Right ventricle myocardium superior (tissue), 1 donor: ENCODE measurements around the gene TDRKH. TPM values are rescaled to one million over a fixed set of nuclear protein-coding genes. Genes with fewer than 3 reads are reported as not detected.
"Not testable (repeated sequence)": the region's sequence is repeated elsewhere in the genome, so short reads cannot be mapped to it uniquely, and the experiment has no call there.

Source experiments
- ATAC-seq: fragments of 200-7000 bp; cut with Tn5 transposase; one replicate; pipeline ENCODE4 v1.9.1; 2020; ENCODE audit warnings: mild to moderate bottlenecking; ENCODE audit not compliant: poor library complexity
- DNase-seq: peaks from one replicate; pipeline ENCODE4 v3.0.0-alpha.2; 2020
- intact Hi-C: fragments of 100-400 bp; cut with DNase I; formaldehyde crosslinking; loops from one replicate; pipeline ENCODE4 v1.11.2; 2022
- total RNA-seq: library from RNA; stranded (reverse); fragmentation: NEBNext Ultra II Directional; extraction: Animal tissue kit (Norgen Biotek cat#: 25700); gene quantifications from one replicate; pipeline ENCODE4 v1.2.1, GENCODE V29; 2021
- donor health status: DM: no; HTN: yes; CAD: no; lungs with severe emphysema.

The TDRKH gene
- total RNA-seq, 1 donor from 2014 or later: 4.5 TPM

GRCh38 chr1:151809290-151809984 is 19.1 kb upstream of the TDRKH start:
- no peak for DNase-seq
- intact Hi-C loops: no loop called here
- ATAC-seq: peak; percentile 53

DNA sequence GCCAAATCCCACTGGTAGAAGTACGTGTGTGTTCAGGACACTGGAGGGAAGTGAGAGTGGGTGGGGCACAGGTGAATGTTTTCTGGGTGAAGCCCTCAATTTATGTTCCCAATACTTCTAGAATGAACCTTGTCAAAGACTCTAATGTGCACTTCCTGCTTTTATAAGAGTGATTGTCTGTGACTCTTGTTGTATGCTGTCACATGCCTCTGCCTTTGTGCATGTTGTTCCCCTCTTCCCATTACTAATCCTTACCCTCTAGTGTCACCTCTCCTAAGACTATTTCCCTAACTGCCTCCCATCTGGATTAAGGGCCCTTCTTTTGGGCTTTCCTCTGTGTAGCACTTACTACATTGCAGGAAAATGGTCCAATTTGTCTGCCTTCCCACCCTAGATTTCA is 17.5 kb upstream of the TDRKH start:
- intact Hi-C loops: no loop called here
- DNase-seq (no peak), ATAC-seq (no peak)

DNA sequence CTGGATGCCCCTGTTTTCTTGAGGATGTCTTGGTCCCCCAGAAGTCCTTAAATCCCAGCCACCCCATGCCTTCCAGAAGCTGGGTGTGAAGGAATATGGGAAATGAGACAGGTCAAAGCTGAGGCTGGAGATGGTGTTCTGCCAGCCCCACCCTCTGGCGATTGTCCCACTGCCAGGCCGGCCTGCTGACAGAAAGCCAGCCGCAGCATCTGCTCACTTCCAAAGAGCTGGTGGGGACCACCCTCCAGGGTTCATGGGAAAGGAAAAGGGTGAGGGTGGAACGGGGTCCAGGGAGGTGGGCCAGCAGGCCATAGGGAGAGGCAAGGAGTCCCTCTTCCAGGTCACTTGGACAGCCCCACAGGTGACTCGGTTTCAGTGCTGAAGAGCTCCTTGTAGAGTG is 16.8 kb upstream of the TDRKH start:
- intact Hi-C loops: no loop called here
- ATAC-seq (no peak), DNase-seq (no peak)

GRCh38 chr1:151806170-151806569 is 15.9 kb upstream of the TDRKH start:
- ATAC-seq: no peak
- no peak for DNase-seq
- intact Hi-C loops: no loop called here

- ATAC-seq (no peak), DNase-seq (no peak)
- intact Hi-C loops: no loop called here
Measured at GRCh38 chr1:151805066-151805820, 14.9 kb upstream of the TDRKH start, which contains the start of gene LINGO4. Gene LINGO4 (minus strand): TSS chr1:151805419. CDS start chr1:151802704, 2,715 bp downstream.

DNA sequence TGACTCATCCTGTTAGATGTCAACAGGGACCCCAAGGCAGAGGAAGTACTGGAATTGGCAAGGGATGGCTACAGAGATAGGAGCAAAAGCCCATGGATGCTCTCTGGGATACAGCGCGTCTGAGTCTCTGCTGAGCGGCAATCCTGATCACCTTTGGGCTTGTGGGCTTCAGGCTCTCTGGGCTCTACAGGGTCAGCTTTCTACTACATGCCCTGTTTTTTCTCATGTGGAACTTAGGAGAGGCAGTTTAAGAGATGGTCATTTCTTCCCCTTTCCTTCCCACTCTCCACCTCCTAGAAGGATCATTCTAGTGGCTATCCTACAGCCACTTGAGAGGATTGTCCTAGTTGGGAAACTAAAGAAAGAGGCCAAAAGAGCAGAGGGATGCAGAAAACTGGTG is 13.6 kb upstream of the TDRKH start:
- ATAC-seq (no peak), DNase-seq (no peak)
- intact Hi-C loops: no loop called here

DNA sequence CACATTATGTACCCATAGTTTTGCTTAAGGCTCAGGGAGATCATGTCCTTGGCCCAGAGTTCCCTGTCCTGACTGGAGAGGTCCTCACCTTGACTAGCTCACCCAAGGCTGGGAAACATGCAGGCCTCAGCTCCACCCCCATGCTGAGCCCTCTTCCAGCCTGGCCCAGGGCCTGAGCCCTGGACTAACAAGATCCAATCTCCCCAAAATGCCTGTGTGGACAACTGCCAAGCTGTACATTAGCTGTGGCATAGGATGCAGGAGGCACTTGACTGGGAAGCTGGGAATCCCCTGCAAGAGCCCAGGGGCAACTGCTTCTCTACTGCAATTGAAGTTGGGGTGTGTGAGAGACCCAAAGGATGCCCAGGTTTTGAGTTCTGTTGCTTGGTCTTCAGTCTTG is 12.9 kb upstream of the TDRKH start:
- no peak for ATAC-seq
- no peak for DNase-seq
- intact Hi-C loops: no loop called here

DNA sequence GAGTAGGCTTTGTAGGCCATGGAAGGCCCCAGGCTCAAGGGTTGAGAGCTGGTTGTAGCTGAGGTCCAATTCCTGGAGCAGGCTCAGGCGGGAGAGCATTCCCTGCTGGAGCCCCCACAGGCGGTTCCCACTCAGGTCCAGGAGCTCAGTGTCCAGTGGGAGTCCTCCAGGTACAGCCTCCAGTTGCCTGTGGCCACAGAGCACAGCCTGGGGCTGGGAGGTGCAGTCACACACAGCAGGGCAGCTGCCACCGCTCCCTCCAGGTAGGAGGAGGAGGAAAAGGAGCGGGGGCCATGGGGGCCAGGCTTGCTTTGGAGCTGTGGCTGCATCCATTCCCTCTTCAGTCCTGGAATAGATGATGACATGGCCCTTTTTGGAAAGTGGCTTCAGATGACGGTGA is 12.1 kb upstream of the TDRKH start:
- intact Hi-C loops: no loop called here
- DNase-seq (no peak), ATAC-seq (no peak)

- intact Hi-C loops: no loop called here
- no peak for DNase-seq
- no peak for ATAC-seq
Measured at GRCh38 chr1:151801846-151802245, 11.5 kb upstream of the TDRKH start.

DNA sequence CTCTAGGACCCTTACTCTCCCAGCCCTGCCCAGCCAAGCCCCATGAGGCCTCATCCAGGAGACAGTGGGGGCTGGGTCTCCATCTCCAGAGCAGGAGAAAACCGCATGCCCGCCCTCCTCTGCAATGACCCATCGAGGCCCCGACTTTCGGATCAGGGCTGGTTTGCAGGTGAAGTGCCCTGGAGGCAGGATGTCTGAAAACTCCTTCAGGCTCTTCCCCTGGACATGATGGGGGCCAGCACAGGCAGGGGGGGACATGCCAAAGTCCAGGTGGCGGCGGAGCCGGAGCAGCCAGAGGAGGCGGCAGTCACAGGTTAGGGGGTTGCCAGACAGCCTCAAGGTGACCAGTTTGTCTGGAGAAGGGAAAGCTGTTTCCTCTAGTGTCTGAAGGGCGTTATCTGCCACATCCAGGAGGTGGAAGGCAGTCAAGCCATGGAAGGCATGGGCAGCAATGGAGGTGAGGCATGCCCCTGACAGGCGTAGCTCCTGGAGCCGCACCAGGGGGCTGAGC is 11.1 kb upstream of the TDRKH start:
- intact Hi-C loops: no loop called here
- no peak for DNase-seq
- ATAC-seq: no peak

- intact Hi-C loops: no loop called here
Measured at GRCh38 chr1:151800830-151801229, 10.5 kb upstream of the TDRKH start.

GRCh38 chr1:151799179-151800022 is 9.1 kb upstream of the TDRKH start:
- intact Hi-C loops: no loop called here
- no peak for DNase-seq

More at GRCh38 chr1:151800830-151801229, 10.5 kb upstream of the TDRKH start:
- DNase-seq: no peak
- ATAC-seq: no peak

DNA sequence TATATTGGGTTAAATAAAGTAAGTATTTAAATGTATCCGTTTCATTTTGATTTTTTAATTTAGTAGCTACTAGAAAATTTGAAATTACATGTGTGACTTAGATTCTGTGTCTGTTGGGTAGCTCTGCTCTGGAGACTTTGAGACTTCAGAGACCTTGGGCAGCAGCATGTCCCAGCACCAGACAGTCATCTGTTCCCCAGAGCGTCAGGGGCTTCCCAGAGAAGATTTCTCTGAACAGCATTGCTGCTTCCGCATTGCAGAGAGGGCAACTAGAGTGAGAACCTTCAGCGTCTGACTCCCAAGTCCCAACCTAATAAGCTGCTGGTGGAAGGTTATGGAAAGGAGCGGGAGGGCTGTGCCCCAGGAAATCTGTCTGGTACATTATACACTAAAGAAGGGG is 8.3 kb upstream of the TDRKH start:
- intact Hi-C loops: no loop called here
- DNase-seq (no peak), ATAC-seq (no peak)

More at GRCh38 chr1:151799179-151800022, 9.1 kb upstream of the TDRKH start:
- no peak for ATAC-seq

DNA sequence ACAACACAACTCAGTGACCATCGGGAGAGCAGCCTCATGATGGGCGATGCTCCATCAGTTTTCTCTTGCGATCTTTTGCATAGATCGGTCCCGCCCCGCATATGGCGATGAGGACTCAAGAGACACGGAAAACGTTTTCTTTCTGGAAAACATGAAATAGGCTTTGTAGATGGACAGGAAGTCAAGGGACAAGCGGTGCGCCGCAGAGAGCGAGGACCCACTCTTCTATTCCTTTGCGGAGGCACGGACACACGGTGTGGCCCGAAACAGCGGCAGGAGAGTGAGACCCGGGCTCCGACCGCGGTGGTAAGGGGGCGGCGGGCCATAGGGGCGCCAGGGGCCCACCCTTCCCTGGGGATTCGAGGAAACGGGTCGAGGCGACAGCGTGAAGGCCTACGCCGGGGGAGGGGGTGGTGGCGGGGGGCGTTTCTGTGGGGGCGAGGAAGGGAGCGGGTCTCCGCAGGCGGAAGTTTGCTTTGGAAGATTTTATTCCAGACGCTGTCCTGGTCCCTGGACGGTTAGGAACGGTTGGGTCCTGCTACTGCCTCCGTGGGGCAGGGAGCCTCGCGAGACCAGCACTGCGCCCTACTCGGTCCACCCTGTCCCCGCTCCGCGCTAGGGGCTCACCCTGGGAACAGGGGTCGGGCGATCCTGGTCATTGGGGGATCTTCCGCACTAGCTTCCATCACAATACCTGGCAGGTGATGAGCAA is 796 bp upstream of the TDRKH start:
- DNase-seq (peak; percentile 44), ATAC-seq (peak; percentile 13)
- intact Hi-C loops: no loop called here

GRCh38 chr1:151787689-151788088 is 2.6 kb downstream of the TDRKH start:
- DNase-seq (no peak), ATAC-seq (no peak)
- intact Hi-C loops: no loop called here

DNA sequence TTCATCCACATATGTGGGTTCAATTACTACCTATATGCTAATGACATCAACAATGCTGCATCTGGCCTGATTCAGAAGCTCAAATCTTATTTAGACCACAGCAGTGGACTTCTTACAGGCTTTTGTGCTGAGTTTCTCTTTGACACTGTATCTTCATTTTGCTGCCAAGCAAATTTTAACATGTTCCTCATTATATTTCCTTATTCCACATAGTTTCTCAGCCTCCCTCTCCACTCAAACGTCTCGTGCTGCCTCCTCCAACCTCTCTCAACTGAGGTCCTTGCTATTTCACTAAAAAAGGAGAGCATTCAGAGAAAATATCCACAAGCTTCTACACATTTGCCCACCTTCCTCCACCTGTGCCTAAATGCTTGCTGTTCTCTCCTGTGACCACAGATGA is 6.5 kb downstream of the TDRKH start:
- intact Hi-C loops: no loop called here
- ATAC-seq: peak; percentile 48
- no peak for DNase-seq

DNA sequence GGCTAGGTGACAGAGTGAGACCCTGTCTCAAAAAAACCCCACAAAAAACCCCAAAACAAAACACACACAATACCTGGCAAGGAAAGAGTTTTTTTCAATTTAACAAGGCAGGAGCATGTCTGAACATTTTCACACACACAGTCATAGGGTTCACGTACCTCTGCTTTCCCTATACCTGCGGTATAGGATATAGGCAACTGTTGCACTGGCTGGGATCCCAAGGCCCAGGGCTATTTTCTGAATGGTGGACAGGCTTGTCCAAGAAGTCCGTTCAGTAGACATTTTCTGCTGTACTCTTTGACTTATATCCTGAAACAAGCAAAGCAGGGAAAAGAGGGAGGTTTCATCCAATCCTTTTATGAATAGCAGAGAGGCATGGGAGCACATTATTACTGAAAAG is 7.6 kb downstream of the TDRKH start:
- no peak for ATAC-seq
- intact Hi-C loops: no loop called here

DNA sequence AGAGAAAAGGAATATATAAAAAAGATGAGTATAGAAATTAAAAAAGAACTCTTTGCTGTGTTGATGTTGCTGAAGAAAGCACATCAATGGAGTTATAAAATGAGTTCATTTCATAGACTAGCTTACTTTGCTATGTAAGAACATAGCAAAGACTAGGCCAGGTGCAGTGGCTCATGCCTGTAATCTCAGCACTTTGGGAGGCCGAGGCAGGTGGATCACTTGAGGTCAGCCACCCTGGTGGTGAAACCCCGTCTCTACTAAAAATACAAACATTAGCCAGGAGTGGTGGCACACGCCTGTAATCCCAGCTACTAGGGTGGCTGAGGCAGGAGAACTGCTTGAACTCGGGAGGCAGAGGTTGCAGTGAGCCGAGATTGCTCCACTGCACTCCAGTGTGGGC is 8.3 kb downstream of the TDRKH start:
- intact Hi-C loops, ATAC-seq, DNase-seq: not testable (repeated sequence)

More for the DNA sequence above, 7.6 kb downstream of the TDRKH start:
- no peak for DNase-seq
